ENCODE data around the gene LRRC56.

- TF ChIP-seq, protein P1, sequence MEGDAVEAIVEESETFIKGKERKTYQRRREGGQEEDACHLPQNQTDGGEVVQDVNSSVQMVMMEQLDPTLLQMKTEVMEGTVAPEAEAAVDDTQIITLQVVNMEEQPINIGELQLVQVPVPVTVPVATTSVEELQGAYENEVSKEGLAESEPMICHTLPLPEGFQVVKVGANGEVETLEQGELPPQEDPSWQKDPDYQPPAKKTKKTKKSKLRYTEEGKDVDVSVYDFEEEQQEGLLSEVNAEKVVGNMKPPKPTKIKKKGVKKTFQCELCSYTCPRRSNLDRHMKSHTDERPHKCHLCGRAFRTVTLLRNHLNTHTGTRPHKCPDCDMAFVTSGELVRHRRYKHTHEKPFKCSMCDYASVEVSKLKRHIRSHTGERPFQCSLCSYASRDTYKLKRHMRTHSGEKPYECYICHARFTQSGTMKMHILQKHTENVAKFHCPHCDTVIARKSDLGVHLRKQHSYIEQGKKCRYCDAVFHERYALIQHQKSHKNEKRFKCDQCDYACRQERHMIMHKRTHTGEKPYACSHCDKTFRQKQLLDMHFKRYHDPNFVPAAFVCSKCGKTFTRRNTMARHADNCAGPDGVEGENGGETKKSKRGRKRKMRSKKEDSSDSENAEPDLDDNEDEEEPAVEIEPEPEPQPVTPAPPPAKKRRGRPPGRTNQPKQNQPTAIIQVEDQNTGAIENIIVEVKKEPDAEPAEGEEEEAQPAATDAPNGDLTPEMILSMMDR (IDR thresholded peaks at IDR 0.05) = no peak
- TF ChIP-seq RNF2 (IDR thresholded peaks at IDR 0.05; ENCODE audit: borderline replicate concordance, low read depth) (no peak), HDAC2 (IDR thresholded peaks at IDR 0.05) (no peak), MAZ (IDR thresholded peaks at IDR 0.05; ENCODE audit: borderline replicate concordance, low read depth, low read length) (no peak), POLR2A (IDR thresholded peaks at IDR 0.05; ENCODE audit: low read length) (peak; percentile 65), CEBPB (IDR thresholded peaks at IDR 0.05) (no peak), CBX2 (IDR thresholded peaks at IDR 0.05; ENCODE audit: borderline replicate concordance, low read depth) (no peak), USF2 (IDR thresholded peaks at IDR 0.05) (no peak), CHD2 (IDR thresholded peaks at IDR 0.05; ENCODE audit: low read length, partially characterized antibody) (no peak), JUNB (IDR thresholded peaks at IDR 0.05) (no peak)
- TF ChIP-seq, protein P2, sequence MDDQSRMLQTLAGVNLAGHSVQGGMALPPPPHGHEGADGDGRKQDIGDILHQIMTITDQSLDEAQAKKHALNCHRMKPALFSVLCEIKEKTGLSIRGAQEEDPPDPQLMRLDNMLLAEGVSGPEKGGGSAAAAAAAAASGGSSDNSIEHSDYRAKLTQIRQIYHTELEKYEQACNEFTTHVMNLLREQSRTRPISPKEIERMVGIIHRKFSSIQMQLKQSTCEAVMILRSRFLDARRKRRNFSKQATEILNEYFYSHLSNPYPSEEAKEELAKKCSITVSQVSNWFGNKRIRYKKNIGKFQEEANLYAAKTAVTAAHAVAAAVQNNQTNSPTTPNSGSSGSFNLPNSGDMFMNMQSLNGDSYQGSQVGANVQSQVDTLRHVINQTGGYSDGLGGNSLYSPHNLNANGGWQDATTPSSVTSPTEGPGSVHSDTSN (IDR thresholded peaks at IDR 0.05) = no peak
Measured at GRCh38 chr11:506995-507726, 30.2 kb upstream of the LRRC56 start, which contains the start of gene RNH1.
